LNCAP (cell line): Measurements from ENCODE around the gene SMIM14.

Experiments
- CTCF ChIP-seq: fragments of 450-650 bp; IDR thresholded peaks from 2 replicates; pipeline ENCODE4 v1.5.1; 2017; ENCODE audit warnings: mild to moderate bottlenecking

The SMIM14 gene

GRCh38 chr4:39638354-39639239 is at the start of gene SMIM14:
TSS of gene SMIM14 (minus strand) at chr4:39638865. CDS start at chr4:39605145, 33,720 bp downstream.
- TF ChIP-seq CTCF: no peak

- no peak for TF ChIP-seq CTCF
Observed at GRCh38 chr4:39687014-39687413, 48.3 kb upstream of the SMIM14 start.

- TF ChIP-seq CTCF: no peak
Observed at GRCh38 chr4:39685990-39686389, 47.3 kb upstream of the SMIM14 start.

- TF ChIP-seq CTCF: no peak
Observed at GRCh38 chr4:39682138-39682537, 43.5 kb upstream of the SMIM14 start.

GRCh38 chr4:39668887-39669286 is 30.2 kb upstream of the SMIM14 start:
- TF ChIP-seq CTCF: no peak

- no peak for TF ChIP-seq CTCF
Observed at GRCh38 chr4:39667706-39668105, 29.0 kb upstream of the SMIM14 start.

- no peak for TF ChIP-seq CTCF
Observed at GRCh38 chr4:39664828-39665731, 26.4 kb upstream of the SMIM14 start.
